GM12872 (cell line): ENCODE results near the gene SNAPC3.

Source experiments
- TF ChIP-seq, protein P1 (sequence below): IDR thresholded peaks from 3 replicates; pipeline ENCODE4 v1.5.1; 2011; ENCODE audit warnings: low read depth, mild to moderate bottlenecking, low read length, moderate library complexity; ENCODE audit not compliant: insufficient read depth

The SNAPC3 gene

DNA sequence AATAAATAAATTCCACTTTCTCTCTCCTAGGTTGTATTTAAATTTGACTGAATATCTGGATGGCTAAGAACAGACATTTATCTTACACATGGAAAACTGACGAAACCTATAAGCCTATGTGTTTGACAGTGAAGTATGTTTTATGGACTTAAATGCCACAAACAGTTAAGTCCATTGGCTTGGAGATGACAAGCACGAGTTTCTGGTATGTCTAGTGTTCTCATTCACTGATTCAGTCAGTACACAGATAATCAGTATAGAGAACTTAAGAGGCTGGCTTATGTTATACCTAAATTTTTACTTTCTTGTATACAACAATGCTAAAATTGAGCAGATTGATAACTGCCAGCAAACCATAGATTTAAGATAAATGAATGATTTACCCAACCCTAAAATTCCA, 38.9 kb downstream of the SNAPC3 start:
- TF ChIP-seq, protein P1, sequence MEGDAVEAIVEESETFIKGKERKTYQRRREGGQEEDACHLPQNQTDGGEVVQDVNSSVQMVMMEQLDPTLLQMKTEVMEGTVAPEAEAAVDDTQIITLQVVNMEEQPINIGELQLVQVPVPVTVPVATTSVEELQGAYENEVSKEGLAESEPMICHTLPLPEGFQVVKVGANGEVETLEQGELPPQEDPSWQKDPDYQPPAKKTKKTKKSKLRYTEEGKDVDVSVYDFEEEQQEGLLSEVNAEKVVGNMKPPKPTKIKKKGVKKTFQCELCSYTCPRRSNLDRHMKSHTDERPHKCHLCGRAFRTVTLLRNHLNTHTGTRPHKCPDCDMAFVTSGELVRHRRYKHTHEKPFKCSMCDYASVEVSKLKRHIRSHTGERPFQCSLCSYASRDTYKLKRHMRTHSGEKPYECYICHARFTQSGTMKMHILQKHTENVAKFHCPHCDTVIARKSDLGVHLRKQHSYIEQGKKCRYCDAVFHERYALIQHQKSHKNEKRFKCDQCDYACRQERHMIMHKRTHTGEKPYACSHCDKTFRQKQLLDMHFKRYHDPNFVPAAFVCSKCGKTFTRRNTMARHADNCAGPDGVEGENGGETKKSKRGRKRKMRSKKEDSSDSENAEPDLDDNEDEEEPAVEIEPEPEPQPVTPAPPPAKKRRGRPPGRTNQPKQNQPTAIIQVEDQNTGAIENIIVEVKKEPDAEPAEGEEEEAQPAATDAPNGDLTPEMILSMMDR: no peak

DNA sequence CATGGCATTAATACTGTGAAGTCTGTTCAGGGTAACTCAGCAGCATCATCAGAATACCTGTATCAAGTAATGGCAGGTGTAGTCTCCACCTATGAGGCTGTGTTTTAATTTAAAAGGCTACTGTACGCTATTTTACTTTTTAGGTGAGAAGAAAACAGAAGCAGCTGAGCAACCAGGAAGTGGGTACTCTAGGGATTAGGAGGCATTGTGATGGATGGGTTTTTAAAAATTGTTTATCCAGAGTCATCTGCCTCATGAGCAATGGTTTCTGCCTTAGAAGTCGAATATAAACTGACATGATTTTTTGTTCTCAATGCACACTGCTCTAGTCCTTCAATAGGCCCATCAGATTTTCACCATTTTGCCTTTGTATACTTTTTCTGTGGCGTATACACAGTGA, 45.5 kb downstream of the SNAPC3 start:
- TF ChIP-seq, protein P1: no peak

DNA sequence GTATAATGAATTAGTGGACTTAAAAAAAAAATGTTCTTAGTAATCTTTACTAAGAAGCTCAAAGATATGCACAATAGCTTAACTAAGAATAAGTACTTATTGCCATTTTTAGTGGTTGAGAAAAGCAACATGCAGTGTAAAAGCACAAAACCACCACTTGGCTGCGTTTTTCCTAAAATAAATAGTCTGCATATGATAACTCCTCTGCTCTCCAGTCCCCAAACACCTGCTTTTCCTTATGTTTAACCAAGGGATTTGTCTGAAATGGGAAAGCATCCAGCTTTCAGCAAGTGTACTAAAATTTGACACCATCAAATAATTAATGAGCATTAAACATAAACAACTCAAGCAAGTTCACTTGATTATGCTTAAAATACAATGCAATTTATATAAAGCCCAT, 46.7 kb downstream of the SNAPC3 start:
- TF ChIP-seq, protein P1: no peak

DNA sequence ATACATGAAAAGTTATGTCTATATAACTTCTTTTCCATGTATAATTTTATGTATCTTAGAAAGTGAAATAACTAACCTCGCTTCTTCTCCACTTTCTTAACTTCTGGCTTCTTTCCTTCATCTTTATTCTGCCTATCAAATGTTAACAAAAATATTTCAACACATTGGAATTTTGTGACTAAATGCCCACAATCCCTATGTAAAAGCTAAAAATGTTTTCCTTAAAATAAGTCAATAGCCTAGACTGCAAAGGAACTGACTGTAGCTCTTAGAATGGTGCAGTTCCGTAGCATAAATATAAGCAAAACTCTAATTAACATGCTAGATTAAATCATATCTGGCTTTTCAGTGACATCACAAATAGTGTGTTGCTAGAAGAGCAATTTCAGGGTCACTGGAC, 47.2 kb downstream of the SNAPC3 start:
- TF ChIP-seq, protein P1: no peak

DNA sequence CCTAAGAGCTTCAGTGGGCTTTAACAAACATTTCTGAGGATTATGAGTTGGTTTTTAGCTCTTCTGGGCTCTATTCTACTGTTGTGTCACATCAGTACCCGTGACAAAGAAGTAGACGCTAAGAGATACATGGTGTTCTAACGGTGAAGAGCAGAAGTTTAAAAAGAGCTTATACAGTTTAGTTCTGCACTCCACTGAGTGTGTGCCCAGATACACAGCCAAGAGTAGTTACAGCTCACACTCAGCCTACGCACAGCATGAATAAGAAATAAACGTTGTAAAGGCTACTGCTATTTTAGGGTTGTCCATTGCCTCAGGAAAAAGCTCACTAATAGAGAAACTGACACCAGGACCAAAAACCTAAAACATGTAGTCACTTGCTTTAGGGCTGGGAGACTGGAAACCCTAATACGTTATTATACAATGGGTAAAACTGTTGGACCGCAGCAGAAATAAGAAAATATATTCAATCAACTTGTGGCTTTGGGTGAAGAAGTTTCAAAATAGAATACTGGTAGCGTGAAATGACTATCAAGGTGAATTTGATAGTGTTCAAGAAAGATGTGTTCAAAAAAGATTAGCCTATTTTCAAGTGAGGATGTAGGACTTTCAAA, 53.4 kb downstream of the SNAPC3 start:
- TF ChIP-seq, protein P1: no peak

DNA sequence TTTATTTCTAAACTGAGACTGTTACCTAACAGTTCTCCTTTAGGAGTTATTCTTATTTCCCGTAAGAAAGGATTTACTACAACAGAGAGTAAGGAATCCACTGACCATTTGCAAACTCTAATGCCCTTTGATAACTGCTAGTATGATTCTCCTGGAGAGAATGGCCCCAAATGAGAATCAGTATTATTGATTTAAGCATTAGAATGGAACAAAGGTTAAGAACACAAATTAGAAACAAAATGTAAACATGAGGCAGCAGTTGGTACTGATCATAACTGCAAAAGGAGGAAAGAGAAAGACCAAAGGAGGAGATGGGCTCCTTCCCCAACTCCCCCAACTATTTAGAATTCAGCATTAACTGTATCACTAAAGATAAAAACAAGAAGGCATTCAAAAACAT, 57.4 kb downstream of the SNAPC3 start:
- TF ChIP-seq, protein P1: no peak

DNA sequence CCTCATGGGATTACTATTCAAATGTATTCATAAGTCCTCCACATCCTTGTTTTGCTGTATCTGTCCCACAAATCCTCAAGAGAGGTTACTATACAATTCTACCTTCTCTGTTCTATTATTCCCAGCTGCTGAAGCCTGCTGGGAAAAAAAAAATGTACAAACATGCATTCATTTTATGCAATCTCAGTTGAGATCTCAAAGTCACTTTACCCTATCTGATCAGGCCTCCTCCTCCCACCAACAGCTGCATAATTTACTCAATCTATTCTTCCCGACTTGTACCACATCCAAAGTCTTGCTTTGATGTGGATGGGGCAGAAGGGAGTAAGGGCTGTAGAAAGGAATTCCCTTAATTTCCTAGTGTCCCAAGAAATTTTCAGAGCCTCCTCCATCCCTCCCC, 59.5 kb downstream of the SNAPC3 start:
- TF ChIP-seq, protein P1: no peak
